COLO829 (cell line): ENCODE data around the gene SPINDOC.

ENCODE experiments used
- DNase-seq: peaks from one replicate; pipeline ENCODE4 v3.0.0; 2012; ENCODE audit warnings: low spot score

The SPINDOC gene

GRCh38 chr11:63834535-63835157, 21.4 kb downstream of the SPINDOC start:
- DNase-seq = no peak

DNA sequence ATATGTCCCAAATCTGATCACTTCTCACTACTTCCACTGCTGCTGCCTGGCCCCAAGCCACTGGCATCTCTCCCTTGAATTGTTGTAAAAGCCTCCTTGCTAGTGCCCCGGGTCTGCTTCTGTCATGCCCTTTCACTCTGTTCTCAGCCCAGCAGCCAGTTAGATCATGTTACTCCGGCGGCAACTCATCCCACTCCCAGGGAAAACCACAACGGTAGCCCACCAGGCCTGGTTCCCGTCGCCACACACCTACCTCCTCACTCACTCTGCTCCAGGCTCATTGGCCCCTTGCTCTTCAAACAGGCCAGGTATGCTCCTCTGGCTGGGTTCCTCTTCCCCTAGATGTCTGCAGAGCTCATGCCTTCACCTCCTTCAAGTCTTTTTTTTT, 21.9 kb downstream of the SPINDOC start:
- no peak for DNase-seq

- DNase-seq = peak; percentile 79
Measured at GRCh38 chr11:63837027-63837688, 23.9 kb downstream of the SPINDOC start.

- no peak for DNase-seq
Measured at GRCh38 chr11:63837739-63838138, 24.5 kb downstream of the SPINDOC start.

- no peak for DNase-seq
Measured at GRCh38 chr11:63838150-63838677, 25.0 kb downstream of the SPINDOC start.

DNA sequence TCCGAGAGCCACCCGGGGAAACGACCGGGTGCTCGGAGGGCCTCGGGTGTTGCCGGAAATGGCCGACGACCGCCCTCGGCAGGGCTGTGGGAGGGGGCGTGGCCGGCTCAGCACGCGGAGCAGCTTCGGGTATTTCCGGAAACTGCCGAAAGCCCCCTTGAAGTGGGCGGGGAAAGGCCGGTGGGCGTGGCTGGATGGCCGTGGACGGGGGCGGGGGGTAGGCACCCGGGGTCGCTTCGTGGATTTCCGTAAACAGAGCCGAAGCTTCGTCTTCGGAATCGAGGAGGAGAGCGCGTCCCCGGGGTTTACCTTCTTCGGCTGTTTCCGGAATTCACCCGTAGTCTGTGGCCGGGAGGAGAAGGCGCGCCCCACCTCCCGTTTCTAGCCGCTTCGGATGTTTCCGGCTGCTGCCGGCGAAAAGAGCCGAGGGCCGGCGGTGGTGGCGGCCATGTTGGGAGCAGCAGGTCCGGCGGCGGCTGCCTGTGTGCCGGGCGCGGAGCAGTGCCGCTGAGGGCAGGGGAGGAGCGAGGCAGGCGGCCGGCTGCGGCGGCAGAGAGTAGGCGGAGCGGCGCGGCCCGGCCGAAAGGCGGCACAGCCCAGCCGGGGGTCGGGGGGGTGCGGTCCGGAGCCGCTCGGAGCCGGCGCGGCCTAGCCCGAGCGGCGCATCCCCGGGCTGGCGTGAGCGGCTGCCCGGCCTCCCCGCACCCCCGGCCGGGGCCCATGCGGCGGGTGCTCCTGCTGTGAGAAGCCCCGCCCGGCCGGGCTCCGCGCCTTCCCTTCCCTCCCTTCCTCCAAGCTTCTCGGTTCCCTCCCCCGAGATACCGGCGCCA, 25.6 kb downstream of the SPINDOC start, which contains the start of gene MARK2:
TSS of gene MARK2 (plus strand) at position 433 of the 830 bp plus-strand sequence. CDS start at position 830, 397 bp downstream.
- DNase-seq = peak; percentile 100

DNA sequence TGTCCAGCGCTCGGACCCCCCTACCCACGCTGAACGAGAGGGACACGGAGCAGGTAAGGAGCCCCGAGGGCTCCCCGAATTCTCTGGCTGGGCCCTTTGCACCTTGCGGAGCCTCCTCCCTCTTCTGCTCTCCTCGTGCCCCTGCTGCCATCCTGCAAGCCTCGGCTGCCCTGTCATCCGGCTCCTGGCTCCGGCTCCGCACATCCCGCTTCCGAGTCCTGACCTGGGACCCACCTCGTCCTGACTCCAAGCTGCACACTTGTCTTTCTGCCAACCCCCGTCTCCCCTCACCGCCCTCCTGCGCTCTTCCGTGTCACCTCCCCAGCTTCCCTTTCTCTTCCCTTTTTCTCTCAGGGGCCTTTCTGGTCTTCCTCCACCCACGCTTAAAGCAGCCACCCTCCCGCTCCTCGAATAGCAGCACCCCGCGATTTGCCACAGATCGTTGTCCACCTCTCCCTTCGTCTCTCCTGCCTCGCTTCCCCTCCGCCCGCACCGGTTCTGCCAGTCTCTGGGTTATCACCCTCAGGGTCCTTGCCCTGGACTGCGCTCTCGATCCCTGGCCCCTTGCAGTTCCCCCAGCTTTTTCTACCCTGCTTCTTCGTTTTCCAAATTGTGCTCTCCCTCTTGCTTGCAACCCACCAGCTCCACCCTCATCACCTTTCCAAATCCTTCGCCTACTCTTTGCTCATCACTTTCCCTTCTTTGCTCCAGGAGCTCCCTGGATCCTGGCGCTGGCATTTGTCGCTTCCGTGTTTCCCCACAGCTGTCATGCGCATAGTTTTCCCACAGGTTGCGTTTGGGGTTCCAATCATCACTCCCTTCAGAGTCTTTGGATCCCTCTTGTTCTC, 26.5 kb downstream of the SPINDOC start:
- DNase-seq = no peak

DNA sequence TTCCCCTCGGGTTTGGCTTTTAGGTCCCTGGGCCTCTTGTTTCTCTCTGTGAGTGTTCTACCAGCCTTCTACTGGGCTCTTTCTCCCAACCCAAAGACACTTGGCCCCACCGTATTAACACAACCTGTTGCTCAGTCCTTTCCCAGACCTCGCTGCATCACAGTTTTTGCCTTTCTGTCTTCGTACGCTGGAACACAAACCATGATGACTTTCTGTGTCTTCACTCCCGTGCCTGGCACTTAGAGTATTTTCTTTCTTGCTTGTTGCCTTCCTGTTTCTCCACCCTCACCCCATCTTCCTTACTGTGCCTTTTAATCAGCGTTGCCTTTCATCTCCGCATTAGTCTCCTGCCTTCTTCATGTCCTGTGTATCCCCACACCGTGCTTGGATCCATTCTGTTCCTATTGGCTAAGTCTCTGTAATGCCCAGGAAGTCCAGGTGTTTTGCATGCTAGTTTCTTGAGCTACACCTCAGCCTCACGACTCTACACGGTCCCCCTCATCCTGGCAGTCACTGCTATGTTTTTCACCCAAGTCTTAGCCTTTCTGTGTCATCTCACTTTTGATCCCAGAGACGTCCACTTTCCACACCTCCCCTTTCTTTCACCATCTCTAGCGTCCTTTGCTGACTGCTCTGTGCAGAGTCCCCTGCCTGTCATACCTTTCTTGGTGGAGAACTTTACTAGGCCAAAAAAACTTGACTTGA, 27.3 kb downstream of the SPINDOC start:
- no peak for DNase-seq

DNA sequence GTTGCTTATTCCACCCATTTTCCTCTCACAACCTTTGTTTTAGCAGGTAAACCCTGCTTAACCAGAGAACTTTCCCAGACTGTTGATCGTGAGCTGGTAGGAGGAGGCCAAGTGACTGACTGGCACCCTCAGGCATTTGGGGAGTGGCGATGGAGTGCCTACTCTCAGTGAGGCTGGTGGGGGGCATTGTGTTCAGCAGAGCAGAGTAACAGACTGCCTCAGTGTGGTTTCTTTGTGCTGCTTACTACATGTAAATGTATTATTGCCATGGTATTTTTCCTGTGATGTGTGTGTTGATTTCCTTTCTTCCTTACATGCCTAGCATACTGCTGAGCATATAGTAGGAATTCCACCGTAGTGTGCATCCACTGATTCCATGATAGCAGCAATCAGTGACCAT, 28.3 kb downstream of the SPINDOC start:
- no peak for DNase-seq

DNA sequence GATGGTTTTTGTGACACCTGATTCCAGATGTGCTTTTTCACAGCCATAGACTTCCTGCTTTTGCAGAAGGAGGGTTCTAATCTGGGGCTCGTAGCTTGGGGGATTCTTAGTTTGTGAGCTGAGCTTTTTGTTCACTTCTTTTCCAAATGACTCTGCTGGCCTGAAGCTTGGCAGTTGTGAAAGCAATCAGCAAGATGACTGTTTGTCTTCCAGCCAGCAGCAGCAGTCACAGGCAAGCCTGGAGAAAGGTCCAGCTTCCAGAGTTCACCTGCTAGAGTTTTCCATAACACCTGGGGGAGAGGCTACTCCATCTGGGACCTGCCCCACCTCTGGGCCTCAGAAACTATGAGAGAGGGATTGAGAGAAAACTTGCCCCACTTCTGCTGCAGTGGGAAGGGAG, 29.8 kb downstream of the SPINDOC start:
- no peak for DNase-seq

- no peak for DNase-seq
Measured at GRCh38 chr11:63844836-63845235, 31.6 kb downstream of the SPINDOC start.

DNA sequence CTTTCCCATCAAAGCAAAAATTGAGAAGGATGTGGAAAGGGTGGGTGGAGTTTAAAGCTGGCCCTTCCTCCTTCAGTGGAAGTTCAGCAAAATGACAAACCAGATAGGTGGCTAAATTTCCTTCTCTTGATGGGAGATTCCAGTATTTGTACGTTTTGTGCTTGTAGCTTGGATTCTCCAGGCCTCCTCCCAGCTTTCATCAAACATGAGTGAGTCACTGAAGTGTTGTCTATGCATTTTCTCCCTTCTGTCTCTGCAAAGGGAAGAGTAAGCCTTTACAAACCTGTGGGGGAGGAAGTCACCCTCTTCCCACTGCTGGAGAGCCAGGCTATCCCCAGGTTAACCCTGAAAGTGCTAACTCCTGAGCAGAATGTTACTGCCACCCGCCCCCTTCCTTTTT, 32.0 kb downstream of the SPINDOC start:
- DNase-seq = no peak

DNA sequence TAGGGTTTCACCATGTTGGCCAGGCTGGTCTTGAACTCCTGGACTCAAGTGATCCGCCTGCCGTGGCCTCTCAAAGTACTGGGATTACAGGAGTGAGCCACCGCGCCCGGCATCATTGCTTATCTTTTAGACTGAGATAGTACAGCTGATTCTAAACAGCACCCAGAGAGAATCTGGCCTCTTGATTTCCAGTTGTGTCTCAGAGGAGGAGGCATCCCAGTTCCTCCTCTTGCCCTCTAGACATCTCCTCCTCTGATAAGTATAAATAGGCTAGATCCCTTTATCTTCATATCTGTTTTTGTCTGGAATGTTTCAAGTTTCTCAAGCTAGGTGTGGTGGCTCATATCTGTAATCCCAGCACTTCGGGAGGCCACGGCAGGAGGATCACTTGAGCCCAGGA, 32.7 kb downstream of the SPINDOC start:
- DNase-seq = no peak

DNA sequence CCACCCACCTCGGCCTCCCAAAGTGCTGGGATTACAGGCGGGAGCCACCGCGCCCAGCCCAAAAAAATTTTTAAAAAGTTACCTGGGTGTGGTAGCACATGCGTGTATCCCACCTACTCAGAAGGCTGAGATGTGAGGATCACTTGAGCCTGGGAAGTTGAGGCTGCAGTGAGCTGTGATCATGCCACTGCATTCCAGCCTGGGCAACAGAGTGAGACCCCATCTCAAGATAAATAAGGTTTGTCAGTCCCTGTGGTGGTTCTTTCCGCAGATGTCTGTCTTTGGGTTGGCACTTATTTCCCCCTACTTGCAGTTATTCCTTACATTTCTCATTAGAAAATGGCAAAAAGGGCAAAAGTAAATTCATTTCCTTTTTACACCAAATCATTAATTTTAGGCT, 33.6 kb downstream of the SPINDOC start:
- no peak for DNase-seq

- no peak for DNase-seq
Measured at GRCh38 chr11:63847363-63847762, 34.1 kb downstream of the SPINDOC start.

DNA sequence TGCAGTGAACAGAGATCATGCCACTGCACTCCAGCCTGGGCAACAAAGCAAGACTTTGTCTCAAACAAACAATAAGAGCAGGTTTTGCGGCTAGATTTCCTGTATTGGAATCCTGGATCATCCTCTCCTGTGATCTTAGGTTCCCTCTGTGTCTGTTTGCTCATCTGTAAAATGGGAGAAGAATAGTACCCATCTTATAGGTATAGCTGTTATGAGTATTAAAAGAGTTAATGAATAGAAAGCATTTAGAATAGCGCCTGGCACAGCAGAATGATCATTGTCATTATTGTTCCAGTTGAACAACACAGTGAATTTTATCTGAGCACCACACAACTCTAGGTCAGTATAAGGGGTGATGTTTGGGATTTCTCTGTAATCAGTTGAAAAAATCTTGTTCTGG, 36.4 kb downstream of the SPINDOC start:
- DNase-seq = no peak

DNA sequence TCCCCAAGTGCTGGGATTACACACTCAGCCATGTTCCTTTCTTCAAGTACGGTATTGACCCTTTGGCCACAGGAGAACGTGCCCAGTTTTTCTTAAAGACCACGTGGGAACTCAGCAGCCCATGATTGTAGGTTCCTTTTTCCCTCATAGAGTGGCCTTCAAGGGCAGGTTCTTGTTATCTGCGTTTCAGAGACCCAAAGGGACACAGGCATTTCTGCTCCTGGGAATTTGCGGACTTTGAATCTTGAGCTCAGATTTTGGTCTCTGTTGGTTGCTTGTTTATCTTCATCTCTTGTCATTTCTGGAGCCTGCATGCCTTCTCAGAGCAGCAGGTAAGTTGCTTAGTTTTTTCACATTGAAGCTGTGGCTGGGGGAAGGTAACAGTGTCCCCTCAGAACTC, 37.7 kb downstream of the SPINDOC start:
- no peak for DNase-seq

DNA sequence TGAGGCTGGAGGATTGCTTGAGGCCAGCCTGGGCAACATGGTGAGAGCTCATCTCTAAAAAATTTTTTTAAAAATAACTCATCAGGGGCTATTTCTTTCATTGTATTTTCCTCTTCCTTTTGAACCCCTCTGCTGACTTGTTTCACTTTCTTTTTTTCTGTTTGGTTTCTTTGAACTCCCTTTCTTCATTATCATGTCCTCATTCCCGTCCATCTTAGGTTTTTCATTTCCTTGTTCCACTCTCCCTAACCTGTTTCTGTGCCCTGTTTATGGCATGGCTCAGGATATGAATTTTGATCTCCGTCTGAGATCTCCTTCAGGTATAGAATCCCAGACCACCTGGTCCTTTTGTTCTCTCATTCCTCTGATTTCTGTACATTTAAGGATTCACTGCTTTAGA, 38.1 kb downstream of the SPINDOC start:
- DNase-seq = no peak

DNA sequence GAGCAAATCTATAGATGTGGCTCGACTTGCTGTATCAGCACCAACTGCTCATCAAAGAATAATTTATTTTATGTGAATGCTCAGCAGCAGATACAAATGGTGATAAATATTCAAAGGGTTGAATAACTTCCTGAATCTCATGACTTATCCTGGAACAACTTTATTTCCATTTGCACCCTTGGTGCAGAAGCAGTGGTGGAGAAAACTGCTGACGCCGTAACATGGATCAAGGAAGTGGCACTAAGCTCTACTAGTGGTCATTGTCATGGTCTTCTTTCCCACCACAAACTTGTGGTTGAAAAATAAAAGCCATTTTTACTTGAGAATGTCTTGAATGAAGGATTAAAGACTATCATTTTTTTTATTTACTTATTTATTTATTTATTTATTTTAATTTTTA, 40.2 kb downstream of the SPINDOC start:
- no peak for DNase-seq

DNA sequence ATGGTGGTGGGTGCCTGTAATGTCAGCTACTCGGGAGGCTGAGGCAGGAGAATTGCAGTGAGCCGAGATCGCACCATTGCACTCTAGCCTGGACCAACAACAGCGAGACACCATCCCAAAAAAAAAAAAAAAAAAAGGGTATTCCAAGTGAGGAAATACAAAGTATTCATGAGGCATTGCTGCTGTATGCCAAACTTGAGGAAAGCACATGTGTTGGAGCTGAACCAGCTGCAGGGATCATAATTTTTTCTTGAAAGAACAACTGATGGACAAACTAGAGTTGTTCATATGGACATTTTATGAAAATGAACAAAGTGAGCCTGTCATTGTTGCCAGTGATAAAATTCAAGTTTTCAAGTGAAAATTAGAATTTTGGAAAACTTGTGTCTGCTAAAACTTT, 41.4 kb downstream of the SPINDOC start:
- no peak for DNase-seq

GRCh38 chr11:63855975-63856374, 42.7 kb downstream of the SPINDOC start:
- no peak for DNase-seq
